Activated CD4-positive, CD25-positive, alpha-beta regulatory T cell treated with anti-CD3 and anti-CD28 coated beads, Interleukin-2, amount 50 U/mL, for 72 hours (primary cell): ENCODE data around the gene MEGF11.
A peak's percentile ranks its signal among the peaks of the same experiment; 100 is the strongest.

ENCODE experiments used
- DNase-seq: peaks from one replicate; pipeline ENCODE4 v3.0.0; 2021

Gene MEGF11

GRCh38 chr15:66253418-66254088, at the start of gene MEGF11:
Gene MEGF11, minus strand, starts transcription at chr15:66253750. Its CDS starts 125,347 bp downstream, at chr15:66128403.
- DNase-seq: no peak

GRCh38 chr15:66302489-66303278, 49.1 kb upstream of the MEGF11 start:
- no peak for DNase-seq

- no peak for DNase-seq
Observed at GRCh38 chr15:66298803-66299251, 45.3 kb upstream of the MEGF11 start.

- no peak for DNase-seq
Observed at GRCh38 chr15:66296186-66296585, 42.6 kb upstream of the MEGF11 start.

- no peak for DNase-seq
Observed at GRCh38 chr15:66294932-66295235, 41.3 kb upstream of the MEGF11 start.

- DNase-seq: no peak
Observed at GRCh38 chr15:66294157-66294931, 40.8 kb upstream of the MEGF11 start.

GRCh38 chr15:66293419-66294156, 40.0 kb upstream of the MEGF11 start, which contains the start of gene DIS3L:
Gene DIS3L, plus strand, starts transcription at chr15:66293568. Its CDS starts 29 bp downstream, at chr15:66293597.
- DNase-seq: peak; percentile 69

- no peak for DNase-seq
Observed at GRCh38 chr15:66292571-66293418, 39.2 kb upstream of the MEGF11 start.

GRCh38 chr15:66291816-66292570, 38.4 kb upstream of the MEGF11 start:
- no peak for DNase-seq

GRCh38 chr15:66290518-66290917, 37.0 kb upstream of the MEGF11 start:
- no peak for DNase-seq

GRCh38 chr15:66290007-66290406, 36.5 kb upstream of the MEGF11 start:
- DNase-seq: no peak

GRCh38 chr15:66288551-66289185, 35.1 kb upstream of the MEGF11 start:
- DNase-seq: no peak

GRCh38 chr15:66288093-66288492, 34.5 kb upstream of the MEGF11 start:
- DNase-seq: no peak

GRCh38 chr15:66287461-66288057, 34.0 kb upstream of the MEGF11 start:
- no peak for DNase-seq

GRCh38 chr15:66285533-66286280, 32.2 kb upstream of the MEGF11 start:
- DNase-seq: no peak

- DNase-seq: no peak
Observed at GRCh38 chr15:66284271-66284670, 30.7 kb upstream of the MEGF11 start.

- DNase-seq: no peak
Observed at GRCh38 chr15:66278671-66279070, 25.1 kb upstream of the MEGF11 start.

- DNase-seq: no peak
Observed at GRCh38 chr15:66278056-66278455, 24.5 kb upstream of the MEGF11 start.

- no peak for DNase-seq
Observed at GRCh38 chr15:66276546-66276945, 23.0 kb upstream of the MEGF11 start.
